ENCODE results near the gene ANXA4. TPM values are rescaled to one million over a fixed set of nuclear protein-coding genes. Genes with fewer than 3 reads are reported as not detected.
A peak's percentile ranks its signal among the peaks of the same experiment; 100 is the strongest.

ANXA4 gene
- total and polyA plus RNA-seq, 2 experiments from 2014 or later: 35.7 to 113 TPM

- Histone ChIP-seq H3F3A (ENCODE audit: insufficient read depth) (peaks cover 7% of the 10 kb centered on the region), H3K27me3 (replicated peaks; ENCODE audit: insufficient read depth) (no peaks in the 10 kb centered on the region), H3K9ac (no peak overlapping the region), H3K9me3 (ENCODE audit: low read depth) (no peaks in the 10 kb centered on the region), H3K79me2 (ENCODE audit: insufficient read depth) (no peaks in the 10 kb centered on the region), H3K9me2 (ENCODE audit: insufficient read depth) (no peaks in the 10 kb centered on the region), H3K36me3 (ENCODE audit: low read depth) (peaks cover 24% of the 10 kb centered on the region), H2AFZ (no peak overlapping the region), H3K4me1 (ENCODE audit: insufficient read depth) (peaks cover 9% of the 10 kb centered on the region; the same call in 1 of the 2 replicates), H4K20me1 (ENCODE audit: insufficient read depth) (no peaks in the 10 kb centered on the region), H3K4me3 (no peak overlapping the region), H3K27ac (no peak overlapping the region), H3K4me2 (ENCODE audit: unreplicated experiment) (no peak overlapping the region)
- in situ Hi-C loops (cut with MboI): no loop called here
- peak; percentile 30 for DNase-seq
- WGBS, 2 experiments (ENCODE audit: low coverage in 1 of 2, low lambda C conversion rate in 2 of 2, missing lambda C conversion rate in 2 of 2): 58 to 63% methylated on average over 4 of the region's 4 CpGs
- TF ChIP-seq EZH2 (IDR thresholded peaks at IDR 0.05; ENCODE audit: insufficient read depth, poor library complexity, severe bottlenecking): no peak
- TF ChIP-seq EZH2phosphoT487 (IDR thresholded peaks at IDR 0.05; ENCODE audit: insufficient read depth, low read depth): no peak
Measured at GRCh38 chr2:69817729-69818501, 76.0 kb downstream of the ANXA4 start.

DNA sequence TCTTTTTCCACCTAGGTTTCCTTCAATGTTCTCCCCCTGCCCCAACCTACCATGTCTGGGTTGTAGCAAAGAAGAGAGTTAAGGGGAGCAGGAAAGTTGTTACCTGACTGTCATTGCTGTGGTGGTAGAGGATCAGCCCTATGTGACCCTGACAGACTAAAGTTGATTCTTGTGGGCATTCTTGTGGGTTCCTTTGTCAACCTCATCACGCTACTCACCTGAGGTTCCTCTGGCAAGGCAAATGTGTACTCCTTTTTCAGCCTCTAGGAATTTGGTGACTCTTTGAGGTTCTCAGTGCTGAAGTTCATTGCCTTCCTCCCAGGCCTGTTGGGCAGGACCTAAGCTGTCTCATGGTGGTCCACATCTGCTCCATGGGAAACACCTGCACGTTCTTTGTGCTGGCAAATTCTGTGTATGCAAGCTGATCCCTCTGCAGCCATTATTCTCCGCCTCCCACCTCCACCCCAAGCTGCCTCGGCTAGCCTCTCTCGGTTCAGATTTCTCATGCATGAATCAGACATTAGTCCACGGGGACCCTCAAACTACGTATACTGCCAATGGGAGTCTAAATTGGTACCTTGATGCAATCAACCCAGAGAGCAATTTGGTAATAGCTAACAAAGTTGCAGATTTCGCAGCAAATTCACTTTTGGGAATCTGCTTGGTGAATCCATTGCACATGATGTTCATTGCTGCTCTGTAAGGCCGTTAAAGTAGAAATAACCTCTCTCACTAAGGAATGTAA is 86.0 kb downstream of the ANXA4 start:
- Histone ChIP-seq H3K9me3 (ENCODE audit: low read depth) (no peaks in the 10 kb centered on the region), H3K4me2 (ENCODE audit: unreplicated experiment) (peak overlapping the region; percentile 81), H3K27ac (peak overlapping the region; percentile 95), H3K9ac (no peak overlapping the region; the same call in 1 of the 2 replicates), H2AFZ (peak overlapping the region; percentile 90; the same call in 1 of the 2 replicates), H3K36me3 (ENCODE audit: low read depth) (peaks cover 4% of the 10 kb centered on the region; the same call in 1 of the 2 replicates), H3F3A (ENCODE audit: insufficient read depth) (peaks cover 16% of the 10 kb centered on the region), H3K79me2 (ENCODE audit: insufficient read depth) (peaks cover 34% of the 10 kb centered on the region), H3K4me1 (ENCODE audit: insufficient read depth) (peaks cover 22% of the 10 kb centered on the region), H3K4me3 (no peak overlapping the region), H3K27me3 (replicated peaks; ENCODE audit: insufficient read depth) (no peaks in the 10 kb centered on the region), H3K9me2 (ENCODE audit: insufficient read depth) (no peaks in the 10 kb centered on the region), H4K20me1 (ENCODE audit: insufficient read depth) (no peaks in the 10 kb centered on the region)
- TF ChIP-seq EZH2 (IDR thresholded peaks at IDR 0.05; ENCODE audit: insufficient read depth, poor library complexity, severe bottlenecking) (no peak), EZH2phosphoT487 (IDR thresholded peaks at IDR 0.05; ENCODE audit: insufficient read depth, low read depth) (no peak)
- peak; percentile 30 for DNase-seq
- 62 to 69% methylated on average over 9 of the region's 9 CpGs for WGBS, 2 experiments (ENCODE audit: low coverage in 1 of 2, low lambda C conversion rate in 2 of 2, missing lambda C conversion rate in 2 of 2)
- in situ Hi-C loops (cut with MboI): no loop called here

DNA sequence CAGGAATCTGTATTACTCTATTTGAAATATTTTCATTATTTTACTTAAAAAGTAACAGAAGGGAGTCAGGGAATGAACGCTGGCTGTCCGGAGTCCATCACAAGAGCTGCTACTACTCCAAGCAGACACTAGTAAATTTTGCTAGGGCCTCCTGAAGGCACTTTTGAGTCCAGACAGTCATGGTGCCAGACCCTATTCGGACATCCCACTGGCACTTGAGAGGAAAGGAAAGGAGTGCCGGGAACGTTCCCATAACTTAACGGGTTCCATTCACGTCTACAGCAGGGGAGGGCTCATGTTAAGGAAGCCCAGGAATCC is 87.0 kb downstream of the ANXA4 start:
- Histone ChIP-seq H3K4me3 (peak overlapping the region; percentile 80), H3K9ac (peak overlapping the region; percentile 91), H3K4me1 (ENCODE audit: insufficient read depth) (peaks cover 22% of the 10 kb centered on the region), H4K20me1 (ENCODE audit: insufficient read depth) (no peaks in the 10 kb centered on the region), H3K9me2 (ENCODE audit: insufficient read depth) (no peaks in the 10 kb centered on the region), H3K27ac (peak overlapping the region; percentile 95), H3K4me2 (ENCODE audit: unreplicated experiment) (peak overlapping the region; percentile 81), H3K79me2 (ENCODE audit: insufficient read depth) (peaks cover 44% of the 10 kb centered on the region), H3K9me3 (ENCODE audit: low read depth) (no peaks in the 10 kb centered on the region), H3F3A (ENCODE audit: insufficient read depth) (peaks cover 16% of the 10 kb centered on the region), H2AFZ (peak overlapping the region; percentile 90), H3K36me3 (ENCODE audit: low read depth) (peaks cover 4% of the 10 kb centered on the region; the same call in 1 of the 2 replicates), H3K27me3 (replicated peaks; ENCODE audit: insufficient read depth) (no peaks in the 10 kb centered on the region)
- DNase-seq: no peak
- 0 to 1% methylated on average over 7 of the region's 7 CpGs for WGBS, 2 experiments (ENCODE audit: low coverage in 1 of 2, low lambda C conversion rate in 2 of 2, missing lambda C conversion rate in 2 of 2)
- TF ChIP-seq EZH2 (IDR thresholded peaks at IDR 0.05; ENCODE audit: insufficient read depth, poor library complexity, severe bottlenecking): no peak
- TF ChIP-seq EZH2phosphoT487 (IDR thresholded peaks at IDR 0.05; ENCODE audit: insufficient read depth, low read depth): no peak
- in situ Hi-C loops (cut with MboI): no loop called here

DNA sequence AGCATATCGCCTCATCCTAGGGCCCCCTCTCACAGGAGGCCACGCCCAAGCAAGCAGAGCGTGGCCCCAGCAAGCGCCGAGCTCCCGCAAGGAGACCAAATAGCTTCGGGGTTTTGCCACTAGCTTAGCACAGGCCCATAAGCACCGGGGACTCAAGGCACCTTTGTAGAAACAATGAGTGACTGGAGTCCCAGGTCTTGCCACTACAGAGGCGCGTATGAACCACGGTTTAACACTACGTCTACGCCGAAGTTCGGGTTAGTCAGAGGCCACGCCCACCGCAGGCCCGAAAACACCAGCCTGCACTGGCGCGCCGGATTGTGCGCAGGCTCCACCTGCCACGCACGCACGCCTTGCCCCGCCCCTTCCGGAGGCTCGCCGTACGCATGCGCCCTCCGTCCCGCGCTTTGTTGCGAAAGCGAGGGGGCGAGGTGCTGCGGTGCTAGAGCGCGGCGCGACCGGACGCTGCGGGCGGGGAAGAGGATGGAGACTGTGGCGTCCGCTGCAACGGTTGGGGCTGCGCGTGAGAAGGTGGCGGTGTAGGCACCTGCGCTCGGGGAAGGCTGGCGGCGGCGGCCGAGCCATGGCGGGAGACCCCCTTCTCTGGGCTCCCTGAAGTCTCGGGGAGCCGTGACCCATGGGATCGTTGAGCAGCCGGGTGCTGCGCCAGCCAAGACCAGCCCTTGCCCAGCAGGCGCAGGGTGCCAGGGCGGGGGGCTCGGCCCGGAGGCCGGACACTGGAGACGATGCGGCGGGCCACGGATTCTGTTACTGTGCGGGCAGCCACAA is 87.5 kb downstream of the ANXA4 start, which contains the start of gene GMCL1:
Gene GMCL1, plus strand, starts transcription at position 405 of the 789 bp plus-strand sequence. Its CDS starts 233 bp downstream, at position 638.
- TF ChIP-seq EZH2phosphoT487 (IDR thresholded peaks at IDR 0.05; ENCODE audit: insufficient read depth, low read depth): no peak
- no peak for TF ChIP-seq EZH2 (IDR thresholded peaks at IDR 0.05; ENCODE audit: insufficient read depth, poor library complexity, severe bottlenecking)

More for the DNA sequence above, 87.5 kb downstream of the ANXA4 start, which contains the start of gene GMCL1:
- H3F3A ChIP-seq (ENCODE audit: insufficient read depth): peaks cover 16% of the 10 kb centered on the region
- H3K27ac ChIP-seq: peak within 1 kb of the TSS; percentile 95
- H3K9ac ChIP-seq: peak within 1 kb of the TSS; percentile 91
- H3K9me3 ChIP-seq (ENCODE audit: low read depth): no peaks in the 10 kb centered on the region
- 0% methylated on average over 64 to 74 of the region's 74 CpGs for WGBS, 2 experiments (ENCODE audit: low coverage in 1 of 2, low lambda C conversion rate in 2 of 2, missing lambda C conversion rate in 2 of 2)
- H3K4me3 ChIP-seq: peak within 1 kb of the TSS; percentile 80
- peaks cover 4% of the 10 kb centered on the region; the same call in 1 of the 2 replicates for H3K36me3 ChIP-seq (ENCODE audit: low read depth)
- peak; percentile 99 for DNase-seq
- H3K4me2 ChIP-seq (ENCODE audit: unreplicated experiment): peak within 1 kb of the TSS; percentile 96
- H3K9me2 ChIP-seq (ENCODE audit: insufficient read depth): no peaks in the 10 kb centered on the region
- no peaks in the 10 kb centered on the region for H4K20me1 ChIP-seq (ENCODE audit: insufficient read depth)
- H2AFZ ChIP-seq: peak within 1 kb of the TSS; percentile 90
- peaks cover 49% of the 10 kb centered on the region for H3K79me2 ChIP-seq (ENCODE audit: insufficient read depth)
- peaks cover 22% of the 10 kb centered on the region for H3K4me1 ChIP-seq (ENCODE audit: insufficient read depth)
- H3K27me3 ChIP-seq (replicated peaks; ENCODE audit: insufficient read depth): no peaks in the 10 kb centered on the region
- in situ Hi-C loops (cut with MboI): no loop called here

Data from GM23248 (cell line).